Endometrial microvascular endothelial cells (primary cell): ENCODE data around the gene ALDH3B2. TPM values are rescaled to one million over a fixed set of nuclear protein-coding genes. Genes with fewer than 3 reads are reported as not detected.
"Not testable (repeated sequence)": the region's sequence is repeated elsewhere in the genome, so short reads cannot be mapped to it uniquely, and the experiment has no call there.

Source experiments
- in situ Hi-C: cut with HindIII; loops from 2 replicates; pipeline ENCODE4 v1.10.0; 2017; ENCODE audit warnings: low sequenced_read_pairs, low pct_unique_long_range_greater_than_20kb; ENCODE audit errors: inconsistent ontology term
- total RNA-seq: library from RNA; depleted of rRNA; stranded (reverse); fragments of >200 nt; gene quantifications from one replicate; pipeline ENCODE4 v1.2.3, GENCODE V29; 2015; ENCODE audit errors: inconsistent ontology term

ALDH3B2 gene
- total RNA-seq, 1 donor from 2014 or later: not detected

DNA sequence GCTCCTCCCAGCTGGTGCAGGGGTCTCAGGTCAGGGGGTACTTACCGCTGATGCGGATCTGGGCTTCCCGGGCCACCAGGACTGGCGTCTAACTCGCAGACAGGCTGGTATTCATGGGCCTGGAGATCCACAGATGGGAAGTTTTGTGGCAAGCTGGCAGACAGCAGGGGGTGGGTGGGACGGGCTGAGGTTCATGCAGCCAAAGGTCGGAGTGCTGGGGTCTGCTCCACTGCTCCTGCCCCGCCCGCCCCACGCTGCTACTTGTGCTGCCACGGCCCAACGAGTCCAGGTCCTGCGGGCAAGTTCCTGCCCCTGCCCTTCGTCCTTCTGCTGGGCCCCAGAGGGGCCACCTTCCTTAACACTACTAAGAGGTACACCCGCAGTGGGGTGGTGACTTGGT, 27.0 kb downstream of the ALDH3B2 start:
- in situ Hi-C loops: no loop called here

DNA sequence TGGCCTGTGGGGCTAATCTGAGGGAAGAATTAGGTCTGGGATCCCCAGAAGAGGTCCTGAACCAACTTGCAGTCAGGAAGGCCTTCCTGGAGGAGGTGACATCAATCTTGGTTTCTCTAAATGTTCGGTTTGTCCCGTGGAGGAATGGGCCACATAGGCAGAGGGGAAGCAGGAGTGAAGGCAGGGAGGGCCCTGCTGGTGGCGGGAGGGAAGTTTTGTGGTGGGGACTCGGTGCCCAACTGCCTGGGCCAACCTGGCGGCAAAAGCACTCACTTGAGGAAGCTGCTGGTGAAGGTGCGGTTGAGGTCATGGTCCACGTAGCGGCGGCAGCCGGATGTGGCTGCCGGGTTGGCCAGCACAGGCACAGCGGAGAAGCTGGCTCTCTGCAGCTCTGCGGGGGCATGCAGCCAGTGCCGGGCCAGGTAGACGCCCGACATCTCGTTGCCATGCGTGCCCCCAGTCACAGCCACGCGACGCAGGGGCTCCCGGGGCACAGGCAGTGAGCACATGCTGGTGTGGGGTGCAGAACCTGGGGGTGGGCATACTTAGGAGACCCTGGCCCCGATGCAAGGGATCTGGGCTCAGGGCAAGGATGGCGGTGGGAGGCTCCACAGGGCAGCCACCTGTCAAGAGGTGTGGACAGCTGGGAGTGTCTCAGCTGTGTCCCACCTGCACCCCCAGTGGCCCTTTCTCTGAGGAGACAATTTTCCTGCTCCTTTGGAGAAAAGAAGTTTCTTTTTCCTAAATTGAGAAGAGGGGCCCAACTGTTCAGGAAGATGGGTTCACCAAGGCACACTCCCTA, 27.7 kb downstream of the ALDH3B2 start:
- in situ Hi-C loops: no loop called here

DNA sequence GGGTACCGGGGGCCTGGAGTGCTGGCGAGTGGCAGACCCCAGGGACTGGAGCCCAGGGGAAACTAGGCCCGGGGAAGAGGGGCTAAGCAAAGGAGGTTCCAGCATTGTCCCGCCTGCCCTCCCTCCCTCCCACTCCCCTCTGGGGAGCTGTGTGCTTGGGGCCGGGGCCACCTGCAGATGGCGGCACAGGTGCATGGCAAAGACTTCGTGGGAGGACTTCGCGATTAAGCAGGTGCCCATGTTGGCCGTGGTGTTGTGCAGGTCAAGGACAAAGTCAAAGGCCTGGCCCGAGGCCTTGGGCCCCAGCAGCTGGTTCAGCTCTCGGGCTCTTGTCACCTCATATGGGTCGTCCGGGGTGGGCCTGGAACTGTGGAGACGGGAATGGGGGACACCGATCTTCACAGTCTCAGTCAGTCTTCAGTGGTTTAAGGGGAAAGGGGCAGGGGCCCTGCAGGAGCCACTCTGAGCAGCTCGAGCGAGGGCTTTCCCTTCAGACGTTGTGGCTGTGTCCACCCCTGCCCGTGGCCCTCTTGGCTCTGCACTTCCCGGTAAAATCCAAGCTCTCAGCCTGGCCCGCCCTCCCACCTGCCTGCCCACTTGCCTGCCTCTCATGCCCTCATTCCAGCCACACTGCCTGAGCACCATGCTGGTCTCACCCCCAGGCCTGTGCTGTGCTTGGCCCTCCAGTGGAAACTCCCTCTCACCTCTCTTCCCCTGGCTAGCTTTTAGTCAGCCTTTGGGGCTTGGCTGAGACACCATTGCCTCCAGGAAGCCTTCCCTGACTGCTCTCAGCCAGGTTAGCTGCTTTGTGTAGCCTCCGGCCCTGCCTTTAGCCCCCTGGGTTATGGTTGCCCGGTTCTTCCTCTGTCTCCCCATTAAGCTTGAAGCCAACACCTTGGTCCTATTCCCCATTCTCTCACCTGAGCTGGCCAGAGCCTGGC, 28.6 kb downstream of the ALDH3B2 start:
- in situ Hi-C loops: no loop called here

DNA sequence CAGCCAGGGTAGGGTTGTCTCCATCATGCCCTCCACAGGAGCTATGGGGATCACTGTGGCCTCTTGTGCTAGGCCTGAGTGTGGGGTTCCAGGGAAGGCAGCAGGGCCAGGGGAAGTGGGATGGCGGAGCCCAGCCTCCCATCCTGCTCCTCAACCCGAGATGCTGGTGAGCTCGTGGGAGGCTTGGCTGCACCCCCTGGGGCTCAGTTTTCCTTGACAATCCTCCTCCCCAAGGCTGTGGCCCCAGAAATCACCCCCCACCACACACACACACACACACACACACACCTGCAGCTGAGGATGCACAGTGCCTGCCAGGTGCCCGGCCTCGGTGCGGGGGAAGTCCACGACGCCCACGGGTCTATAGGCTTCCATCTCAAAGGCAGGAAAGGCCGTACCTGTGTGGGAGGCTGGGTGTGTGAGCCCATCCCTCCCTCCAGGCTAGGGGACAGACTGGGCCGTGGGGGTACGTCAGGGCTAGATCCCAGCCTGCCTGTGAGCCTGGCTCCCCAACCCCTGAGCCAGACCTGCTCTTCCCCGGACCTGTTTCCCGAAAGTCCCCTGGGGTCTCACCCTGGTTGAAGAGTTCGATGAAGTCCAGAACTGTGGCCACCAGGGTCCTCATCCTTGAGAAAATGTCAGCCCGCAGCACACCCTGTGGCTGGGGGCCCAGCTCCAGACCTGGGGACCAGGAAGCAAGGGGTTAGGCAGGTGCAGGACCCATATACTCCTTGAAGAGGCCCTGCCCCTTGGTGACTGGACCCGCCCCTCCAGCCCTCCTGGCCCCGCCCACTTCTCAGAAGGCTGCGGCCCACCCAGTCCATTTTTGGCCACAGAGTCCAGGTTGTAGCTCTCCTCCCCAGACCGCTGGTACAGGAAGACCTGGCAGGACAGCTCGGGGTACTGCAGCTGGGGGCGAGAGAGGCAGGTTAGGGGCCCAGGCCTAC, 29.7 kb downstream of the ALDH3B2 start:
- in situ Hi-C loops: no loop called here

DNA sequence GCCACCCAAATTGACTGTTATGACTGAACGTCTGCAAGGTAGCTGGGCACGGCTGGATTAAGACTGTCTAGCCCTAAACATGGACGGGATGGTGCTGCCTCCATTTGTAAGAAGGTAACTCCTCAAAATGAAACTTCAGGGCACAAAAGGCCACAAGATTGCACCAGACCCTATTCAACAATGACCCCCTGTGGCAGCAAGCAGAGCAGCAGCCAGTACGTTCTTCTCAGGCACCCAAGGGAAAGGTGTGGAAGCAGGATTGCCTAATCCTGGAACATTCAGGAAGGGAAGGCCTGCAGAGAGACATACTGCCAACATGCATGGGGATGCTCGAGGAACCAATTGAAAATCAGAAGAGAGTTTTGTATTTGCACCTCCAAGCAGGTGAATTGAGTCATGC, 30.4 kb downstream of the ALDH3B2 start:
- in situ Hi-C loops: no loop called here

DNA sequence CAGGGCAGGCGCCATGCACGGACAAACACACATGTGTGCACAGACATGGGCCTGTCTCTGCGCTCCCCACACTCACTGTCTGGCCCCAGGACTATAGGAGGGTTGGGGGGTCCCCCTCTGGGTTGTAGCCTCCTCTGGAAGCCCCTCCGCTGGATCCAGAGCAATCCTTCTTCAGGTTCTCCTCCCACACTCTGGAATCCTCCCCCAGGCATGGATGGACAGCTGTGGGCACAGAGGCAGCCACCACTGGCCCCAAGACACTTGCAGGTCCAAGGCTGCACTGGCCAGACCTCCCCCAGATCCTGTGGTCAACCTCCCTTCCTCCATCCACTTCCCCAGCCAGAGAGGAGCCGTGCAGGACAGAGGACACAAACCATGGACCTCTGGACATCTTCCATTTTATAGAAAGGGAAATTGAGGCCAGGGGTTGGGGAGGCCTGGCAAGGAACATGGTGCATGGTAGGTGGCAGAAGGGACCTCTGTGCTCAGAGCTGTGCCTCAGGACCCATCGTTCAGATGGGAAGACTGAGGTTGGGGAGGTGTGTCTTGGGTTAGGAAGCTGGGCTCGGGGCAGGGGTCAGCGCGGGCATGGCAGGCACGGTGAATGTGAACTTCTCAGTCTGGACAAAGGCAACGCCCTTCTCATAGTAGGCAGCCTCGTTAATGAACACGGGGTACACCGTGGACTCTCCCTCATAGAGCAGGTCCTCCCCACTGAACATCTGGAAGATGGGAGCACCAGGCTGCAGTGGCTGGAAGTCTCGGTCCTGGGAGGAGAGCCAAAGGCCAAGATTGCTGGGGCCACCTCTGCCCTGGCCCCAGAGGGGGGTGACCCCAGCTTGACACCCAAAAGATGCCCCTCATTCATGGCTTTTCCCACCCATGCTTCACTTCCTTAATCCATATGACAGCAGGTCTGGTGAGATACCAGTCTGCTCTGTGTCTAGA, 32.0 kb downstream of the ALDH3B2 start:
- in situ Hi-C loops: no loop called here

DNA sequence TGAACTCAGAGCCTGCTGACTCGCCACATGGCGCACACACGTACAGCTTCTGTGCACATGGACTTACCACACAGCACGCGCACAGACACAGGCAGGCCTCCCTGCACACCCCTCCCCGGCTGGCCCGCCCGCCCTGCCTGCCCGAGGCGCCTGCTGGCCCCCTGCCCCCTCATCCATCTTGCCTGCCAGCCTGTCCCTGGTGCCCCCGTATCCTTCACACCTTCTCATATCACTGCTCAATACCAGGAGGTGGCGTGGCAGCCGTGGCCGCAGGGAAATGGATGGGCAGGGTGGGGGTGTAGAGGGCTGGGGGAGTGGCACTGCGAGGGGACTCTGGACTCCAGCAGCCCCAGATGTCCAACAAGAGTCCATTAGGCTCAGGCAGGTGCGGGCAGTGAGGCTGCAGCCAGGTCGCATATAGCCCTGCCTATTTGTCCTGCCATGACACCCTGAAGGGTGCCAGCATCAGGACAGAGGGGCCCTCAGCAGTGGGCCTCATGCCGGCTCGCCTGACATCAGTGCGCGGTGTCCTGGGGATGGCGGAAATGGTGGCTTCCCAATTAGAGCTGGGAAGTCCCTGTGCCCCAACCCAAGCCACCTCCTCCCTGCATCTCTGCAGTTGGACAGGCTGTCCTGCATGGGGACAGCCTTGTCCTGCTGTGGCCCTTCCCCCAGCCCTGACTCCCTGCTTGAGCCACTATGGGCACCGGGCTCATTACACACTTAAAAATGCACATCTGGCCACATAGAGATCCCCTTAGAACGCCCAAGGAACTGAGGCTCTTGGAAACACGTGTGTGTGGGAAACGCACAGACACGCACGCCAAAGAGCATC, 32.9 kb downstream of the ALDH3B2 start:
- in situ Hi-C loops: no loop called here

DNA sequence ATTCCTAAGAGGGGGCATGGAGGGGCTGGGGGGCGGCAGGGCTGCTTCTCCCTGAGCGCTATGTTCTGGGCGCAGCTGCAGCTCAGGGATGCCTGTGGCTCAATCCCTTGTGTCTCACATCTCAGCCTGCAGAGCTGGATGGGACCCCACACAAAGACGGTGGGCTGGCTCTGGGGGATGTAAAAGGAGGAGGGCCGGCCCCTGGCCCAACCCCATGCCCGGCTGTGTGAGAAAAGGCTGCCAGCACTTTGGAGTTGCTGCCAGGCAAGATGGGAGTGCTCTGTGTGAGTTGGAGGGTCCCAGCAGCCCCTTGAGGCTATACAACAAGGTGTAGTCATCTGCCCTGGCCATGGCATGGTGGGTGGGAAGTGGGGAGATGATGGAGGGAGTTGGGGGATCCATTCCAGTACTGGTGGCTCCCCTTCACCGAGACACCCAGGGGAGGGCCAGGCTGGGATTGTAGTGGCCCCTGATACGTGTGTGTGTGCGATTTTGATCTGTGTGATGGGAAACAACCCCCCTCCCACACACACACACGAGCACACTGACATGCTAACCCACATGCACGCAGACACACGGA, 33.6 kb downstream of the ALDH3B2 start:
- in situ Hi-C loops: no loop called here

DNA sequence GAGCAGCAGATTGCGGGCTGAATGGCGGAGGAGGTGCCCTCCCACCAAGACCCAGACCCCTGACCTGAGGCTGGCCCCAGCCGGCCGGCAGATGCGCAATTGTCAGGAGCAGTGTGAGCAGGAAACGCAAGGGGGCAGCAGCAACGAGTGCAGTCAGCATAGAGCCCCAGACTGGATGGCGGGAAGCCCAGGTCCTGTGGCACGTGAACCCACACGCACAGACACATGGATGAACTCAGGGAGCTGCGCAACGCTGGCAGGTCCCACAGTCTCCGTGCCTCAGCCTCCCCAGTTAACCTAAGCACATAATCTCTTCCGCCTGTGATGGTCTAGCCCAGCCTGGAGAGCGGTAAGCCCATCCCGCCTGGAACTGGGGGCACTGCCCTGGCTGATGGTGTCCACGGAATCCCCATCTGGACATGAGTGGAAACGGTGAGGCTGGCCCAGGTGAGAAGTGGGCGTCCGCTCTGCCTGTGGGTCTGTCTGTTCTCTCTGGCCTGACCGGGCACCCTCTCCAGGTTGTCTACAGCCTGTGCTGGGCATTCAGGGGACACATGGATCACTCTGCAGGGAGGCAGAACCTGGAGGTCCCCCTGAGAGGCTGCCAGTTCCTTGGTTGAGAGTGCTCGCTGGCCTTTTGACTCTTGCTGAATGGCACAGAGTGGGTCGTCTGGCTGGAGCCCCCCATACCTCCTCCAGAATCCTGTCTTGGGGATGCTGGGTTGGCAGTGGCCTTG, 34.2 kb downstream of the ALDH3B2 start:
- in situ Hi-C loops: no loop called here

DNA sequence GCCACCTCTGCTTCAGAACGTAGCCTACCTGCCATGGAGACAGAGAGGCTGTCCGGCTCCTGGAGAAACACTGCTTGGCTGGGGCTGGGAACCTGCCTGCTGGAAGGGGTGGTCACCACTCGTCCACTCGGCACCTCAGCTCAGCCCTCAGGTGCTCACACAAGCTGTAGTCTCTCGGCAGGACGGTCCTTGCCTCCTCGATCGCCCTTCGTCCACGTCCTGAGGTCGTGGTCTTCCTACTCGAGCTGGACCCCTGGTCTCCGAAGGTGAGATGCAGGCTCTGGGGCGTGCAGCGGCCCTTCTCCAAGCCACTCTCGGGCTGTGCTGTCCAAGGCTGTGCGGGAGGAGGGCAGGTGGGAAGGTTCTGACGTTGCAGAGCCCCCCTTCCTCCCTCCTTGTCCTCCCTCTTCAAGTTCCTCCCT, 35.0 kb downstream of the ALDH3B2 start, which contains the start of gene TBX10:
Gene TBX10, minus strand, starts transcription at position 326 of the 422 bp plus-strand sequence. Its CDS starts 291 bp downstream, at position 35.
- in situ Hi-C loops: no loop called here

DNA sequence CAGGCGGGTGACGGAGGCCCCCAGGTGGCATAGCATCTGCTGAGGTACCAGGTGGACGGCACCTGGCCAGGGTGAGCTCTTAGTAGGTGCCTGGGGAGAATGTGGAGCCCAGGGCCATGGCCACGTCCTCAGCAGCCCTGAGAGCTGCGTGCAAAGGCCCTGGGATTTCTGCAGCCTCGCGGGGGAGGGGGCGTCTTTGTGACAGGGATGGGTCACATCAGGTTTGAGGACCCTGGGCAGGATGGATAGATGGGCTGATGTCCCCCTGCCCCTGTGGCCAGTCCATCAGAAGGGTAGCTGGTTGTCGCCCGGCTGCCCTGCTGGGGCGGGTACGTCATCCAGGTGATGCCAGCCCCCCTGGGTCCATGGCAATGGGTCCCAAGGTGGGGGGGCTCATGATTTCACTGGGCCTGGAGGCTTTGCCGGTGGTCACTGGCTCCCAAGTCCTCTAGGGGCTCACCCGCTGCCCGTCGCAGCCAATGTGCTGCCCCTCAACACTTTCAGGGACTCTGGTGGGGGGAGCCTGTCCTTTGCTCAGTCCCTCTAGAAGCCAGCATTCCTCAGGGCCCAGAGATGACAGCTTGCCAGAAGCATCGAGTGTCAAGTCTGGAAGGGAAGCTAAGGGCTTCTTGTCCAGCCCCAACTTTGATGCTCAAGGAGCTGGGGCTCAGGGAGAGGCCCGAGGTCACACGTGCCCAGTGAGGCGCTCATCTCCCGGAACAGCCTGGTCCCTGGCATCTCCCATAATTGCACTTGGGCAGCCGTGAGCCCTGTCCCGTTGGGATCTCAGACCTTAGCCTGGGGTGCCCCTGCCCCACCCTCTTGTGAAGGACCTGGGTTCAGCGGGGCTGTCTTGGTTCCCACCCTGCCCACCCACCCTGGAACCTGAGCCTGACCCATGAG, 35.6 kb downstream of the ALDH3B2 start:
- in situ Hi-C loops: no loop called here

DNA sequence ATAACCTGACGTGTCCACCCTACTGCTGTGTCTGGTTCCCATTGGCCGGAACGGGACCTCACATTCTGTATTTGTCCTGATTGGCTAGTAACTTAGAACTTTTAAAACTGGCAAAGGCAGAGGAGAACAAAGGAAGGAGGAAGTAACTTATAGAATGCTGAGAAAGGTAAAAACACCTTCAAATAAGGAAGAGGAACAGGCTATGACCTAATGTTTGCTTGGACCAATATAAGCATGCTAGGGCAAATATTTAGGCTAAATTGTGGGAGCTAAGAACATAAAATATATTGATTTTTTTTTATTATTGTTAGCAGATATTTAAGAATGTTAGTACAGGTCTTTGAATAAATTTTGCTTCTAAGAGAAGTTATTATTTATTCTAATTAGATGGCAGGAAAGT, 37.0 kb downstream of the ALDH3B2 start:
- in situ Hi-C loops: not testable (repeated sequence)

DNA sequence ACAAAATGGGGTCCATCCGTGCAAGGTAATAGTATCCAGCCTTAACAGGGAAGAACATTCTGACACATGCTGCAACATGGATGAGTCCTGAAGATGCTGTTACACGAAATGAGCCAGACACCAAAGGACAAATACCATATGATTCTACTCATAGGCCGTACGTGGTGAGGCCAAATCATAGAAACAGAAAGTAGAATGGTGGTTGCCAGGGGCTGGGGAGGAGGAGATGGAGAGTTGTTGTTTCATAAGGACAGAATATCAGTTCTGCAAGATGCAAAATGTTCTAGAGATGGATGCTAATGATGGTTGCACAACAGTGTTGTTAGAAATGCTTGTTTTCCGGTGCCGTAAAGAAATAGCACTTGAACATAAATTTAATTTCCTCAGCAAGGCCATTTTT, 37.5 kb downstream of the ALDH3B2 start:
- in situ Hi-C loops: no loop called here

DNA sequence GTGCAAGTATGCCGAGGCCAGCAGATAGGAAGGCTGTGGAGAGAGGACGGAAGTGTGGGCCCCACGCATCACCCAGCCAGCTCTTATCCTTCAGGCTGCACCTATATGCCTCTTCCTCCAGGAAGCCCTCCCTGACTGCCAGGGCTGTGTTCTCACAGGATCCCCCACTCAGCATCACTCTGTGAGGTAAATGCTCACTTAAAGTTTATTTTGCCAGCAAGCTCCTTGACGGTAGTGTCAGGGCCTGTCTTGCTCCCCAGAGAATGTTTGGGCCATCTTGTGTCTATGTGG, 39.2 kb downstream of the ALDH3B2 start:
- in situ Hi-C loops: no loop called here
